GM11168 (cell line): ENCODE data around the gene FUS.

Experiments used
- in situ Hi-C: fragments of 300-500 bp; cut with MboI; formaldehyde crosslinking; loops from one replicate; pipeline ENCODE4 v1.12.0; 2022; ENCODE audit warnings: low sequenced_read_pairs; ENCODE audit not compliant: unreplicated experiment

FUS gene

DNA sequence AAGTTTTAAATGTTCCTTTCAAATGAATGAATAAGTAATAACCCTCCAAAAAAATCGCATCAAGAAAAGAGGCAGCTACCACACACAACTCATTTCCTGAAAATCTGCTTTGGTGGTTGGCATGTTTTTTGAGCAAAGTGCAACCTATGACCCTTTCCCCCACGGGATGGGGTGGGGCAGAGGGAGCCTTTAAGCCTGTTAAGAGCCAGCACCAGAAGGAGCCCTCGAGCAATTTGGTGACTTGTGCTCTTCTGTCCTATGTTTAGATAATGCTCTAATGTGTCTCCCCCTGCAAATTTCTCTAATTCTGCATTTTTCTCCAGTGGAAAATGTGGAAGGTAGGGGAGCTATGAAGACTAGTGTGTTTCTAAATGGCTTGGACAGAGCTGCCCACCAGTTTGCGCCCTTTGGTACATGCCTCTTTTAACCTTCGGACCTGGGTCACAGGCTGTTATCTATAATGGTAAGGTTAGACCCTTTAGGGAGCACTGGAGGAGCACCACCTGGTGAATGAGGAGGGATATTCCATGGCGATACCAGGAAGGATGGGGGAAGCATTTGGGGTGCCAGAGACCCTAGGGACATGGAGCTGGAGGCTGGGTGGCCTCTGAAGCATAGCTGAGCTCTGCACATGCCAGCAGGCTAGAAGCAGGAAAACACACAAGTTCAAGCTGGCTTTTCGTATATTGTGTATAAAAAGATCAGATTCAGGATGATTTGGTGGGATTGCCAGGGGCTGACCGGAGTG lies 21.1 kb downstream of the FUS start:
- in situ Hi-C loops: loop anchor here (10.0 kb wide), 1 partner anchor 244 kb away; the partner anchor contains the start of gene ZNF843

DNA sequence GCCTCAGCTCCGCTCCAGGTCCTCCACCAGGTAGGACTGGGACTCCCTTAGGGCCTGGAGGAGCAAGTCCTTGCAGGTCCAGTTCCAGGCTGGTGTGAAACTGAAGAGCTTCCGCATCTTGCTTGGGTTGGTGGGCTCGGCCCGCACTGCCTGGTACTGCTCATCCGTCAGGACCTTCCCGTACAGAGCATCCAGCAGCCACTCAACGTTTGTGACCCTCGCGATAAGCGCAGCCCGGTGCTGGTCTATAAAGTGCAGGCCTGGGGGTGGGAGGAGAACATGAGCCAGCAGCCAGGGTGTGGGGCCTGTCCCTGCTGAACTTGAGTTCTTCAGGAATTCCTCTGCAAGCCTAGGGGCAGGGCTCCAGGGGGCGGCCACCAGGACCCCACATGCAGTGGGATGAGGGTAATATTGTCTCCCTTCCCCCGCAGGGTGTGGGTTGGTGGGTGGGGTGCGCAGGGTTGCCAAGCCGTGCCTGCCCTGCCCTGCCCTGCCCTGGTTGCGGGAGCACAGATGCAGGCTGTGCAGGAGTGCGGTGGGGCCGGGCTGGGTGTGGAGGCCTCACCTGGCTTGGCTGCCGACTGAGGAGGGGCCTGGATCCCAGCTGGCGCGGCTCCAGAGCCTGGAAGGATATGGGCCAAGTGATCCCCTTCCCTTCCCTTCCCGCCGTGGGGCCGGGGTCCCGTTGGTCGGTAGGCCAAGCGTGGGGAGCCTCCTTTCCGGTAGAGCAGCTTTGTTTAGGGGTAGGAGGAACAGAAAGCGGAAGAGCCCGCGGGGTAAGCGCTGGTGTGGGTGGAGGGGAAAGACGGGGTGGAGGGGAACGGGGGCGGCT lies 21.9 kb downstream of the FUS start:
- in situ Hi-C loops: loop anchor here (10.0 kb wide), 1 partner anchor 243 kb away; the partner anchor contains the start of gene ZNF843

DNA sequence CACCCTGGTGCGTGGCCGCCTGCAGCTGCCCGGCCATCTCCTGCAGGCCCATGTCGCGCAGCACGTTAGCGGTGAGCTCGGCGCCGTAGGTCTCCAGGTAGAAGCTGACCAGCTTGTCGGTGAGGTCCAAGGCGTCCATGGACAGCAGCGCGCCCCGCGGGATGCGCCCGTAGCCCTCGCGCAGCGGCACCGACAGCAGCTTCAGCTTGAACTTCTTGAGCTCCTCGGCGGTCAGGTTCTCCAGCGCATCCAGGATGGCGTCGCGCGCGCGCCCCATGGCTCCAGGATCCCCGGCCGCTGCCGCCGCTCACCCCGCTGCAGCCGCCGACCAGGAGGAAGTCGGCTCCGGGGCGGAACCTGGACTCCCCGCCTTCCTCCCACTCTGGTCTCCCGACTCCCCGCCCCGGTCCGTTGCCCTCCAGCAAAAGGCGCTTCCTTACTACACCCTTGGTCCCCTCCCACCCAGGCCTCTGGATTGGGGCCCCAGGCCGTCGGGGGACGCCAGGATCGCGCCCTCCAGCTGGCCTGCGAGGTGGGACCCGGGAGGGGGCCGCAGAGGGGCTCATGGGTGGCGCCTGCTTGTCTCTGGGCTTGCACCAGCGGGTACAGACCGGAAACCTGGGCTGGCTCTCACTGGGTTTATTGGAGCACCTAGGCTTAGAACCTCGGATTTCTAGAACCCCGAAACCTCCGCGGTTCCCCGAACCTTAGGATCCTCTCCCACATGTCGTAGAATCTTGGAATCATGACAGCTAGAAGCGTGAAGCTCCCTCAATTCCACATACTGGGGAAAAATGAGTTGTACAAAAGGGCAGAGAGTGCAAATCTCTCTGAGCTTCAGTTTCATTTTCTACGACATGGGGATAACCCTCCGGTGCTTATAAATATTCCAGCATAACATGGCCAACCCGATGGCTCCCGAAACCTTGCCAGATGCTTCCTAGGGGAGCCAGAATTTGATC lies 22.8 kb downstream of the FUS start, which contains the start of gene PYCARD:
TSS of gene PYCARD (minus strand) at position 347 of the 962 bp plus-strand sequence. CDS start at position 277, 70 bp downstream.
- in situ Hi-C loops: loop anchor here (10.0 kb wide), 1 partner anchor 242 kb away; the partner anchor contains the start of gene ZNF843

DNA sequence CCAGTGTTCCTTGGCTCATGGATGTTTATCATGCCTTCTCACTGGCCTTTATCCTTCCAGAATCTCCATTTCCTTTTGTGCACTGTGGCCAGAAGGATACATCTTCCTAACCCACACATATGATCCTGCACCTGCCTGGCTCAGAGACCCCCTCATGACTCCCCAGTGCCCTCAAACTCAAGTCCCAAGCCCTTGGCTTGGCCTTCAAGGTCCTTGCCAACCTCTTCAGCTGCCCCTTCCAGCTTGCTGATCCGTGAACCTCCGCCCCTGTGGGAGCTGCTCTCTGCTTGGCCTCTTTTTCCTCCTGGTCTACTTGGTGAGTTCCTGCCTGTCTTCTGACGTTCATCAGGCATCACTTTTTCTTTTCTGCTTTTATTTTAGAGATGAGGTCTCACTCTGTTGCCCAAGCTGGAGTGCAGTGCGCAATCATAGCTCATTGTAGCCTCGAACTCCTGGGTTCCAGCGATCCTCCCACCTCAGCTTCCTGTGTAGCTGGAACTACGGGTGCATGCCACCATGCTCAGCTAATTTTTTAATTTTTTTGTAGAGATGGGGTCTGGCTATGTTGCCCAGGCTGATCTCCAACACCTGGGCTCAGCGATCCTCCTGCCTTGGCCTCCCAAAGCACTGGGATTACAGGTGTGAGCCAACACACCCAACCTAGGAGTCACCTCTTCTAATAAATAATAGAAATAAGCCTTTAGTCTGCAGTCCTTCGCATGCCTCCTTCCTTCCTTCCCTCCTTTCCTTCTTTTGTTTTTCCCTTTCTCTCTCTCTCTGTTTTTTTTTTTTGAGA lies 25.1 kb downstream of the FUS start:
- in situ Hi-C loops: loop anchor here (10.0 kb wide), 1 partner anchor 240 kb away; the partner anchor contains the start of gene ZNF843

DNA sequence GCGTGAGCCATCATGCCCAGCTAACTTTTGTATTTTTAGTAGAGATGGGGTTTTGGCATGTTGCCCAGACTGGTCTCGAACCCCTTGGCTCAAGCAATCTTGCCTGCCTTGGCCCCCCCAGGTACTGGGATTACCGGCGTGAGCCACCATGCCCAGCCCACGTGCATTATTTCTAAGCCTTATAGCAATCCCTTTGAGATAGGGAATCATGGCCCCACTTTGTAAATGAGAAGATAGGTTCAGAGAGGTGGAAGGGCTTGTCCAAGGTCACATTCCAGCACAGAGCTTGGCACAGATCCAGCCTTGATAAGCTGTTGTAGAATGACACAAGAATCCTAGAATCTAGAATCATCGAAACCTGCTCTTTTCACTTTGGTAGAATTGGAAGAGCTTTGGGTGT lies 26.8 kb downstream of the FUS start:
- in situ Hi-C loops: loop anchor here (10.0 kb wide), 1 partner anchor 238 kb away; the partner anchor contains the start of gene ZNF843

DNA sequence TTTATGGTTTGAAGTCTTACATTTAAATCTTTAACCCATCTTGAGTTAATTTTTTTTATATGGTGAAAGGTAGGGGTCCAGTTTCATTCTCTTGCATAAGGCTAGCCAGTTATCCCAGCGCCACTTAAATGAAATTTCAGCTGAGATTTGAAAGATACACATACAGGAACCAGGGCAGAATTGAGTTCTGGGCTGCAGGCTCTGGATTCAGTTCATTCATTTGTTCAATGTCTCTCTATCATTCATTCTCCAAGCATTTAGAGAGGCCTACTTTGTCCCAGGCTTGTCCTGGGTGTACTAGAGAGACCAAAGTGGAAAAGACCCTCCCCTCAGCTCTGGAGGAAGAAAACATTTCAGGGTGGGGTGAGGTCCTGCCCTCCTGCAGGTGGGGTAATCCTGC lies 33.4 kb downstream of the FUS start:
- in situ Hi-C loops: no loop called here

DNA sequence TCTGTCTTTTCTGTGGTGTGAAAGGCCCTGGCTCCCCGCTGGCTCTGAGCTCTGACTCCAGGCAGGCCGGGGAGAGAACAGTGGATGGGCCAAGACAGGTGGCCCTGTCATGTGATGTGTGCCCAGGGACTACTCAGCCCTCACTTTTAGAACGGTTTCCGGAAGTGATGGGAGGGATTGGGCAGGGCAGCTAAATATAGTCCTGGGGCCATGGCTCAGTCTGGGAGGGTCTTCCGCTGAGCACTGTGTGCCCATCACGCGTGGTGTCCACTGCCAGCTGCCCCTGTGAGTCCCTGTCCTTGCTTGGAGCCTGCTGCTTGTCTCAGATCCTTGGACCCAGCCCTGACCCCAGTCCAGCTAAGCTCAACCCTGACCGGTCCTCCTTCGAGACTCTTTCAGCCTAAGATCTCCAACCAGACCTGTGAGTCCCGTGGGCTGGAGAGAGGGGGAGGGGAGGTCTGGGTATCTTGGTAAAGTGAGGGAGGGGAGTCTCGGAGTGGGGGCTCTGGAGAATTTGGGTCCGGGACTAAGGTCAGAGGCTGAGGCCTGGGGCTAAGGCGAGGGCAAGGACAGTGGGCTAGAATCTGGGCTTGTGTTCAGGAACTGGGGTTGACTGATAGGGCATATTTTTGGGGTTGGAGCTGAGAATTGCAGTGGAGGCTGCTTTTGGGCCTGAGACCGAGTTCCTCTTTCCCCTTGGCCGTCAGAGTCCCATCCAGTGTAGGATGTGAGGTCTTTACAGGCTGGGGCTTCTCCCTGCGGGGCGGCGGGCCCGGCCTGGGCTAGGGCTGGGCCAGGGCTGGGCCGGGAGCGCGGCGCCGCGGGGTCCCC lies 34.2 kb downstream of the FUS start, which contains the start of gene TRIM72:
TSS of gene TRIM72 (plus strand) at position 243 of the 831 bp plus-strand sequence. CDS start 620 bp downstream, outside the sequence.
- in situ Hi-C loops: no loop called here

DNA sequence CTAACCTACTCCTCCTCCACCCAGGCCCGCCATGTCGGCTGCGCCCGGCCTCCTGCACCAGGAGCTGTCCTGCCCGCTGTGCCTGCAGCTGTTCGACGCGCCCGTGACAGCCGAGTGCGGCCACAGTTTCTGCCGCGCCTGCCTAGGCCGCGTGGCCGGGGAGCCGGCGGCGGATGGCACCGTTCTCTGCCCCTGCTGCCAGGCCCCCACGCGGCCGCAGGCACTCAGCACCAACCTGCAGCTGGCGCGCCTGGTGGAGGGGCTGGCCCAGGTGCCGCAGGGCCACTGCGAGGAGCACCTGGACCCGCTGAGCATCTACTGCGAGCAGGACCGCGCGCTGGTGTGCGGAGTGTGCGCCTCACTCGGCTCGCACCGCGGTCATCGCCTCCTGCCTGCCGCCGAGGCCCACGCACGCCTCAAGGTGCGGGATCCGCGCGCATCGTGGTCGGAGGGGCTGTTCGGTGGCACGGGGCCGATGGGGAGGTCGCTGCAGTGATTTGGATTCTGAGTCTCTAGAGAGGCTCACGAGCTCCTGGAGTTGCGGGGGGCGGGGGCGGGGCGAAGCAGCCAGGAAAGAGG lies 34.9 kb downstream of the FUS start:
- in situ Hi-C loops: no loop called here

DNA sequence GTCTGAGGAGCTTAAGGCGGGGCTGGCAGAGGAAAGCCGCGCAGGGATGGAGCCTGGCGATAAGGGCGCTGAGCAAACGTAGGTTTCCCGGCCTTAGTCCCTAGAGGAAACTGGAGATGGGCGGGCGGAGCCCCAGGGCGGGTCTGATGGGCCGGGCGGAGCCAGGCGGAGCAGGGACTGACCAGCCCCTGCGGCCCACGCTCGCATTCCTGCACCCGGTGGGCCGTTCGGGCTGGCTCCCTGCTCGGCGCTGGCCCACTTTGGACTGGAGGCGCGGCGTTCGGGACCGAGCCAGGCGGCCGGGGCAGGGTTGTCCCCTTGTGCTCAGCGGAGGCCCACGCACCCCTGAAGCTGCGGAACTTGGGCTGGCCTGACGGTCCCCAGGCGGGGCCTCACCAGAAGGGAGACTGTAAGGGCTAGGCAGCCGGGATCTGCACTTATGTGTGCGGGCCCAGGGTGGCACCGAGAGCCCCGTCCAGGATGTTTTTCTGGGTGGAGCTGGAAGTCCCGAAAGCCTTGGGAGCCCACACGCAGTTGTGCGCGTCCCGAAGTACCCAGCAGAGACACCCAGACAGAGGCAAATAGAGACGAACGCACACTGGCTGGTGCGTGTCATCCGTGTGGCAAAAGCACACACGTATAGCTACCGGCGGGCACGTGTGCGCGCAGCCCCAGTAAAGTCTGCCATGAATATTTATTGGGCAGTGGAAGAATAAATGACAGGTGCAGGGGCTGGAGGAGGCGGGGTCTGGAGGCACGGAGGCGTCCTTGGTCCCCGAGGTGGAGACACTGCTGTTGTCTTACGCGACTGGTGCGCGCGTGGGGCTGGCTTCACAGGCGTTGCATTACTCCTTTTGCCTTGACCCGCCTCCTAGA lies 35.6 kb downstream of the FUS start:
- in situ Hi-C loops: no loop called here

DNA sequence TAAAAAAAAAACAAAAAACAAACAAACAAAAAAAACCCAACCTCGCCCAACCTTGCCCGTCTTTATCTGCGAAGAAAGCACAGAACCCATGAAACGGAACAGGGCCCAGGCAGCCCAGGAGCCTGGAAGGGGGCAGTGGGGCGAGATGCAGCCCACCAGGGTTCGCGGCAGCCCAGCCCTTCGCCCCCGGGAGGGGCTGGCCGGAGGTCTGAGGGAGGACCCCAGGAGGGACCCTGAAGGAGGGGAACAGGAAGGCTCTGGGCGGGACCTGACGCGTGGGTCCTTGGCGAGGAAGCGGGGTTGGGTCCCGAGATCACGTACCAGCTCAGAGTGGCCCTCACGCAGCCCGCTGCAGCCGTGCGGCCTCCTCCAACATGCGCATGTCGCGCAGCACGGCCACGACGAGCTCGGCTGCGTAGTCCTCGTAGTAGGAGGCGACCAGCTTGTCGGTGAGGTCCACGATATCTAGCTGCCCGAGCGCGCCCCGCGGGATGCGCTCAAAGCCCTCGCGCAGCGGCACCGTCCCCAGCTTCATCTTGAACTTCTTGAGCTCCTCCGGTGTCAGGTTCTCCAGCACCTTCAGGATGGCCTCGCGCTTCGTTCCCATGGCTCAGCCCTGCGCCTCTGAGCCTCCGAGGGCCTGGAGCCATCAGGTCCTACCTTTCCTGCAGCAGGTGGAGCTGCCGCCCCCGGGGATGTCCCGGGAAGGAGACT lies 36.6 kb downstream of the FUS start, which contains the start of gene PYDC1:
TSS of gene PYDC1 (minus strand) at position 714 of the 714 bp plus-strand sequence. CDS start at position 607, 107 bp downstream.
- in situ Hi-C loops: no loop called here

DNA sequence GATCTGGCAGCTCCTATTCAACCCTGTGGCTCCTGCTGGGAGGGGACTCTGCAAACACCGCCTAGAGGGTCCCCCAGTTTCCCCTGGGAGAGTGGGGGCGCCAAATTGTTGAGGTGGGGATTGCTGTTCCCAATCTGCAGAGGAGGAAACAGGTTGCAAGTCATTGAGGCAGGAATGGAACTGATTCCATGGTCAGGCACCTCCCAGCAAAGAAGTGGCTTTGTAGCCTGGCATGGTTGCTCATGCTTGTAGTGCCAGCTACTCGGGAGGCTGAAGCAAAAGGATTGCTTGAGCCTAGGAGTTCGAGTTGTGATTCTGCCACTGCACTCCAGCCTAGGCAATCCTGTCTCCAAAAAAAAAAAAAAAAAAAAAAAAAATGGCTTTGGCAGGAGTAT lies 37.2 kb downstream of the FUS start:
- in situ Hi-C loops: no loop called here

DNA sequence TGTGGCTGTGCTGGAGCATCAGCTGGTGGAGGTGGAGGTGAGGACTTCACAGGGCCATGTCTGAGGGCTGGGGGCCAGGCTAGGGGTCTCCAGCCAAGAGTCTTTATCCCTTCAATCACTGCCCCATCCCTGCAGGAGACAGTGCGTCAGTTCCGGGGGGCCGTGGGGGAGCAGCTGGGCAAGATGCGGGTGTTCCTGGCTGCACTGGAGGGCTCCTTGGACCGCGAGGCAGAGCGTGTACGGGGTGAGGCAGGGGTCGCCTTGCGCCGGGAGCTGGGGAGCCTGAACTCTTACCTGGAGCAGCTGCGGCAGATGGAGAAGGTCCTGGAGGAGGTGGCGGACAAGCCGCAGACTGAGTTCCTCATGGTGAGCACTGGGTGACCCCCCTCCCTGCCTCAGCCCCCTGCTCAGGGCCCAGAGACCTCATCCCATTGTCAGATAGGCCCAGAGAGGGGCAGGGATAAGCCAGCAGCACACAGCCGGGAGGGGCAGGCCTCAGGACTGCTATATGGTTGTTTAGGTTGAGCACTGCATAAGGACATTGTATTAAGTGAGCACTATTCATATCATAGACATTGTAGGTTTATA lies 39.3 kb downstream of the FUS start:
- in situ Hi-C loops: no loop called here

DNA sequence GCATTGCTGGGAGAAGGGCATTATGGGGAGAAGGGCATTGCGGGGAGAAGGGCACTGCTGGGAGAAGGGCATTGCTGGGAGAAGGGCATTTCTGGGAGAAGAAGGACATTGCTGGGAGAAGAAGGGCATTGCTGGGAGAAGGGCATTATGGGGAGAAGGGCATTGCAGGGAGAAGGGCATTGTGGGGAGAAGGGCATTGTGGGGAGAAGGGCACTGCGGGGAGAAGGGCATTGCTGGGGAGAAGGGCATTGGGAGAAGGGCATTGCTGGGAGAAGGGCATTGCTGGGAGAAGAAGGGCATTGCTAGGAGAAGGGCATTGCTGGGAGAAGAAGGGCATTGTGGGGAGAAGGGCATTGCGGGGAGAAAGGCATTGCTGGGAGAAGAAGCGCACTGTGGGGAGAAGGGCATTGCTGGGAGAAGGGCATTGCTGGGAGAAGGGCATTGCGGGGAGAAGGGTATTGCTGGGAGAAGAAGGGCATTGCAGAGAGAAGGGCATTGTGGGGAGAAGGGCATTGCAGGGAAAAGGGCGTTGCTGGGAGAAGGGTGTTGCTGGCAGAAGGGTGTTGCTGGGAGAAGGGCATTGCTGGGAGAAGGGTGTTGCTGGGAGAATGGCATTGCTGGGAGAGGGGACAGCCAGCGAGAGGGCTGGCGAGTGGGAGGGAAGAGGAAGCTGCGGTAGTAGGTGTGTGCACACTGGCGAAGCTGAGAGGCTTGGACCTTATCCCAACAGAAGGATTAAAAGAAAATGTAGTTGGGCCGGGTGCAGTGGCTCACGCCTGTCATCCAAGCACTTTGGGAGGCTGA lies 41.6 kb downstream of the FUS start:
- in situ Hi-C loops: no loop called here

DNA sequence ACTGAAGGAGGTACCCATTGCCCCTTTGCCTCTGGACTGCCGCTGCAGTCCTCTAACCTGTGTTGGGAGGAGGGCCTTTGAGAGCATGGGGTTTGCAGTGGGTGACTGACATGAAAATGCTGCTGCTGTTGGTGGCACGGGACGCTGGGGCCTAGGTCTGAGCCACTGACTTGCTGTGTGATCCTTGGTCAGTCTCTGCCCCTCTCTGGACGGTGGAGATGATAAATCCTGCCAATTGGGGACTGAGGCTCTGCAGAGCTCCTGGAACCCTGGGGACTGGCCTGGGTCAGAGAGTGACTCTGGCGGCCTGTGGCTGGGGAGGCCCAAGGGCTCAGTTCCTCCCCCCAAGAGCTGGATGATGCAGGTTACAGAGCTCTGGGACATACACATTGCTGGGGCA lies 43.1 kb downstream of the FUS start:
- in situ Hi-C loops: no loop called here
